Upper lobe of left lung (tissue), 4 donors: Measurements from ENCODE around the gene OR1N1.

Source experiments
- CTCF ChIP-seq, 6 experiments: fragments of 450-650 bp in 4 of 6; fragments of 200-600 bp in 2 of 6; sonication (generic) in 2 of 6; IDR thresholded peaks; one replicate each; pipeline ENCODE4 v1.5.1; 2016 to 2019; ENCODE audit warnings: antibody characterized with exemption in 6 of 6
- EP300 ChIP-seq, 4 donors: sonication (generic); formaldehyde crosslinking; IDR thresholded peaks; one replicate each; pipeline ENCODE4 v1.5.1; 2017; ENCODE audit warnings: antibody characterized with exemption in 4 of 4, control low read depth in 2 of 4
- POLR2A ChIP-seq, 4 donors: fragments of 450-650 bp; IDR thresholded peaks; one replicate each; pipeline ENCODE4 v1.5.1; 2016 to 2017; ENCODE audit warnings: antibody characterized with exemption in 4 of 4, mild to moderate bottlenecking in 2 of 4
- POLR2AphosphoS5 ChIP-seq, 2 donors: sonication (generic); formaldehyde crosslinking; IDR thresholded peaks; one replicate each; pipeline ENCODE4 v1.5.1; 2017; ENCODE audit warnings: antibody characterized with exemption in 2 of 2

DNA sequence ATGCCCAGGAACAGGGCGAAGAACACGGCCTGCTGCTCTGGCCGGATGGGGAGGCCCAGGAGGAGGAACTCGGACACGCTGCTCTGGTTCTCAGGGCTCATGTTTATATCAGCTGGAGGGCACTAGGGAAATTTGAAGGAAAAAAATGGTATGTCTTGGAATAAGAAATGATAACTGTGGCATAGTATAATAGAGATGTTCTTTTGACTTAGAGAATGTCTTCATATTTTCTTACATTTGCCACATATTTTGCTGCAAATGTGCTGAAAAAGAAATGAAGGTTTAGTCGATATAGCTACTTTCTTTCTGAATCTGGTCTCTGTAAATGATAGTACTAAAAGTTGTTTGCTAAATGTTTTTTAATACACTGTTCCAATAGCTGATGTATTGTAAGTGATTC, 49.3 kb downstream of the OR1N1 start, which contains the start of gene OR1J1:
- TF ChIP-seq CTCF (IDR thresholded peaks at IDR 0.05) (no peak), EP300 (IDR thresholded peaks at IDR 0.05) (no peak), POLR2A (IDR thresholded peaks at IDR 0.05) (no peak), POLR2AphosphoS5 (IDR thresholded peaks at IDR 0.05) (no peak)
